Nephron (organoid): ENCODE measurements around the gene PDE4D.
A peak's percentile ranks its signal among the peaks of the same experiment; 100 is the strongest.

Source experiments
- H3K27ac Mint-ChIP-seq, 3 experiments: 2 replicates each; pipeline ENCODE4 v1.8.0; 2020; ENCODE audit warnings: mixed read lengths in 3 of 3, mild to moderate bottlenecking in 2 of 3, moderate library complexity in 1 of 3
- H3K27me3 Mint-ChIP-seq: 2 replicates; pipeline ENCODE4 v1.8.0; 2021; ENCODE audit warnings: low read depth, mild to moderate bottlenecking, moderate library complexity, mixed read lengths
- H3K36me3 Mint-ChIP-seq: 2 replicates; pipeline ENCODE4 v1.8.0; 2020; ENCODE audit warnings: low read depth, mixed read lengths
- H3K4me1 Mint-ChIP-seq: 2 replicates; pipeline ENCODE4 v1.8.0; 2020; ENCODE audit warnings: mixed read lengths
- H3K4me3 Mint-ChIP-seq, 3 experiments: 2 replicates each; pipeline ENCODE4 v1.8.0; 2020; ENCODE audit warnings: mild to moderate bottlenecking in 3 of 3, mixed read lengths in 3 of 3, moderate library complexity in 2 of 3
- H3K9me3 Mint-ChIP-seq: 2 replicates; pipeline ENCODE4 v1.8.0; 2020; ENCODE audit warnings: mixed read lengths
- CTCF ChIP-seq, 3 experiments: fragments of 200-600 bp; sonication (generic); IDR thresholded peaks; one replicate each; pipeline ENCODE4 v1.5.0; 2021; ENCODE audit warnings: antibody characterized with exemption in 3 of 3; ENCODE audit not compliant: unreplicated experiment in 3 of 3

Gene PDE4D

GRCh38 chr5:59501316-59501715 is 392.2 kb downstream of the PDE4D start:
- H3K27ac Mint-ChIP-seq: no peak overlapping the region
- TF ChIP-seq CTCF (IDR thresholded peaks at IDR 0.05; ENCODE audit: unreplicated experiment in 3 of 3): no peak
- H3K9me3 Mint-ChIP-seq: peaks cover 5% of the 10 kb centered on the region
- H3K36me3 Mint-ChIP-seq: no peaks in the 10 kb centered on the region
- H3K4me1 Mint-ChIP-seq: peaks cover 9% of the 10 kb centered on the region
- no peak overlapping the region for H3K4me3 Mint-ChIP-seq
- no peaks in the 10 kb centered on the region for H3K27me3 Mint-ChIP-seq

DNA sequence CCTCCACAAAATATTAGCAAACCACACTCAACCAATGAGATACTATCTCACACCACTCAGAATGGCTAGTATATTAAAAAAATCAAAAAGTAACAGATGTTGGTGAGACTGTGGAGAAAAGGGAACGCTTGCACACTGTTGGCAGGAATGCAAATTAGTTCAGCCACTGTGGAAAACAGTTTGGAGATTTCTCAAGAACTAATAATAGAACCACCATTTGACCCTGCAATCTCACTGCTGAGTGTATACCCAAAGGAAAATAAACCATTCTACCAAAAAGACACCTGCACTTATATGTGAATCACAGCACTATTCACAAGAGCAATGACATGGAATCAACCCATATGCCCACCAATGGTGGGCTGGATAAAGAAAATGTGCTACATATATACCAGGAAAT is 393.5 kb downstream of the PDE4D start:
- peaks cover 6% of the 10 kb centered on the region for H3K4me1 Mint-ChIP-seq
- no peaks in the 10 kb centered on the region for H3K27me3 Mint-ChIP-seq
- no peak for TF ChIP-seq CTCF (IDR thresholded peaks at IDR 0.05; ENCODE audit: unreplicated experiment in 3 of 3)
- H3K9me3 Mint-ChIP-seq: peaks cover 5% of the 10 kb centered on the region
- no peak overlapping the region for H3K4me3 Mint-ChIP-seq
- no peak overlapping the region for H3K27ac Mint-ChIP-seq
- no peaks in the 10 kb centered on the region for H3K36me3 Mint-ChIP-seq

DNA sequence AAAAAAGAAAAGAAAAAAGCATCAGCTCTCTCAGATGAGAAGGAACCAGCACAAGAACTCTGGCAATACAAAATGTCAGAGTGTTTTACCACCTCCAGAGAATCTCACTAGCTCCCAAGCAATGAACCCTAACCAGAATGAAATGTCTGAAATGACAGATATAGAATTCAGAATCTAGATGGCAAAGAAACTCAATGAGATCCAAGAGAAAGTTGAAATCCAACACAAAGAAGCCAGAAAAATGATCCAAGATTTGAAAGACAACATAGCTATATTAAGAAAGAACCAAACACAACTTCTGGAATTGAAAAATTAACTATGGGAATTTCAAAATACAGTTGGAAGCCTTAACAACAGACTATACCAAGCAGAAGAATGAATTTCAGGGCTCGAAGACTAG is 396.3 kb downstream of the PDE4D start:
- Mint-ChIP-seq H3K36me3 (no peaks in the 10 kb centered on the region), H3K4me1 (peaks cover 5% of the 10 kb centered on the region)

GRCh38 chr5:59496524-59497134 is 396.9 kb downstream of the PDE4D start:
- Mint-ChIP-seq H3K27me3 (no peaks in the 10 kb centered on the region), H3K4me1 (peaks cover 5% of the 10 kb centered on the region), H3K9me3 (peaks cover 5% of the 10 kb centered on the region)

More for the DNA sequence above, 396.3 kb downstream of the PDE4D start:
- peaks cover 5% of the 10 kb centered on the region for H3K9me3 Mint-ChIP-seq
- no peaks in the 10 kb centered on the region for H3K27me3 Mint-ChIP-seq
- H3K27ac Mint-ChIP-seq: no peak overlapping the region
- no peak overlapping the region for H3K4me3 Mint-ChIP-seq
- TF ChIP-seq CTCF (IDR thresholded peaks at IDR 0.05; ENCODE audit: unreplicated experiment in 3 of 3): no peak

GRCh38 chr5:59491945-59492344 is 401.6 kb downstream of the PDE4D start:
- H3K4me1 Mint-ChIP-seq: peaks cover 24% of the 10 kb centered on the region
- TF ChIP-seq CTCF (IDR thresholded peaks at IDR 0.05; ENCODE audit: unreplicated experiment in 3 of 3): no peak
- H3K4me3 Mint-ChIP-seq: no peak overlapping the region

More at GRCh38 chr5:59496524-59497134, 396.9 kb downstream of the PDE4D start:
- peak in 1 of 3 experiments; percentile 11 for TF ChIP-seq CTCF (IDR thresholded peaks at IDR 0.05; ENCODE audit: unreplicated experiment in 3 of 3)
- H3K4me3 Mint-ChIP-seq: no peak overlapping the region
- H3K36me3 Mint-ChIP-seq: no peaks in the 10 kb centered on the region
- no peak overlapping the region for H3K27ac Mint-ChIP-seq

GRCh38 chr5:59489551-59489950 is 404.0 kb downstream of the PDE4D start:
- peak overlapping the region in 1 of 3 experiments; percentile 97 for H3K27ac Mint-ChIP-seq
- H3K4me1 Mint-ChIP-seq: peaks cover 46% of the 10 kb centered on the region
- H3K27me3 Mint-ChIP-seq: no peaks in the 10 kb centered on the region
- no peaks in the 10 kb centered on the region for H3K36me3 Mint-ChIP-seq
- H3K9me3 Mint-ChIP-seq: no peaks in the 10 kb centered on the region
- H3K4me3 Mint-ChIP-seq: no peak overlapping the region
- TF ChIP-seq CTCF (IDR thresholded peaks at IDR 0.05; ENCODE audit: unreplicated experiment in 3 of 3): no peak

More at GRCh38 chr5:59491945-59492344, 401.6 kb downstream of the PDE4D start:
- Mint-ChIP-seq H3K36me3 (no peaks in the 10 kb centered on the region), H3K27me3 (no peaks in the 10 kb centered on the region), H3K9me3 (peaks cover under 1% of the 10 kb centered on the region), H3K27ac (no peak overlapping the region)
